ENCODE data around the gene COQ2. TPM values are rescaled to one million over a fixed set of nuclear protein-coding genes. Genes with fewer than 3 reads are reported as not detected.
A peak's percentile ranks its signal among the peaks of the same experiment; 100 is the strongest.

COQ2 gene
- total RNA-seq, 1 donor from 2014 or later: 9.5 TPM

DNA sequence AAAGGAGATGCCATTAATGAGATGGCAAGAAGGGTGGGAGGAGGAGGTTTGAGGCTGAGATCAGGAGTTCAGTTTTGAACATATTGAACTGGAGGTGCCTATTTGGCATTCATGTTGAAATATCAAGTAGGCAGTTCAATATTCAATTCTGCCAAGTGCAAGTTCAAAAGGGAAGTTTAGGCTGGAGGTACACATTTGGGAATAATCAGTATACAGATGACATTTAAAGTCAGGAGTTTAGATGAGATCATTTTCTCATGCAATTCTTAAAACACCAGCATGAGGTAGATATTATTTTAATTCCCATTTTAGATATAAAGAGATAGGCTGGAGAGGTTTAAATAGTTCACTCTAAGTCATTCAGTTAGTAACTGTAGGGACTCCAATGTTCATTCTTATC, 26.1 kb downstream of the COQ2 start:
- Histone ChIP-seq H3K4me3 (ENCODE audit: low read depth, low read length) (no peak overlapping the region), H3K36me3 (ENCODE audit: control insufficient read depth, insufficient read depth, low read length) (no peaks in the 10 kb centered on the region), H3K27me3 (ENCODE audit: control insufficient read depth, insufficient read depth, low read length) (no peaks in the 10 kb centered on the region)
- DNase-seq (ENCODE audit: low read depth): no peak
- FAIRE-seq: no peak
- TF ChIP-seq, protein P1, sequence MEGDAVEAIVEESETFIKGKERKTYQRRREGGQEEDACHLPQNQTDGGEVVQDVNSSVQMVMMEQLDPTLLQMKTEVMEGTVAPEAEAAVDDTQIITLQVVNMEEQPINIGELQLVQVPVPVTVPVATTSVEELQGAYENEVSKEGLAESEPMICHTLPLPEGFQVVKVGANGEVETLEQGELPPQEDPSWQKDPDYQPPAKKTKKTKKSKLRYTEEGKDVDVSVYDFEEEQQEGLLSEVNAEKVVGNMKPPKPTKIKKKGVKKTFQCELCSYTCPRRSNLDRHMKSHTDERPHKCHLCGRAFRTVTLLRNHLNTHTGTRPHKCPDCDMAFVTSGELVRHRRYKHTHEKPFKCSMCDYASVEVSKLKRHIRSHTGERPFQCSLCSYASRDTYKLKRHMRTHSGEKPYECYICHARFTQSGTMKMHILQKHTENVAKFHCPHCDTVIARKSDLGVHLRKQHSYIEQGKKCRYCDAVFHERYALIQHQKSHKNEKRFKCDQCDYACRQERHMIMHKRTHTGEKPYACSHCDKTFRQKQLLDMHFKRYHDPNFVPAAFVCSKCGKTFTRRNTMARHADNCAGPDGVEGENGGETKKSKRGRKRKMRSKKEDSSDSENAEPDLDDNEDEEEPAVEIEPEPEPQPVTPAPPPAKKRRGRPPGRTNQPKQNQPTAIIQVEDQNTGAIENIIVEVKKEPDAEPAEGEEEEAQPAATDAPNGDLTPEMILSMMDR (IDR thresholded peaks at IDR 0.05; ENCODE audit: insufficient read depth, low read length, severe bottlenecking): no peak

- FAIRE-seq: no peak
- TF ChIP-seq, protein P1 (IDR thresholded peaks at IDR 0.05; ENCODE audit: insufficient read depth, low read length, severe bottlenecking): no peak
- DNase-seq (ENCODE audit: low read depth): no peak
- H3K4me3 ChIP-seq (ENCODE audit: low read depth, low read length): no peak overlapping the region
- H3K36me3 ChIP-seq (ENCODE audit: control insufficient read depth, insufficient read depth, low read length): no peaks in the 10 kb centered on the region
- H3K27me3 ChIP-seq (ENCODE audit: control insufficient read depth, insufficient read depth, low read length): no peaks in the 10 kb centered on the region
Measured at GRCh38 chr4:83257811-83258210, 26.8 kb downstream of the COQ2 start.

- peak; percentile 12 for DNase-seq (ENCODE audit: low read depth)
- TF ChIP-seq, protein P1 (IDR thresholded peaks at IDR 0.05; ENCODE audit: insufficient read depth, low read length, severe bottlenecking): no peak
Measured at GRCh38 chr4:83255584-83255983, 29.0 kb downstream of the COQ2 start.

DNA sequence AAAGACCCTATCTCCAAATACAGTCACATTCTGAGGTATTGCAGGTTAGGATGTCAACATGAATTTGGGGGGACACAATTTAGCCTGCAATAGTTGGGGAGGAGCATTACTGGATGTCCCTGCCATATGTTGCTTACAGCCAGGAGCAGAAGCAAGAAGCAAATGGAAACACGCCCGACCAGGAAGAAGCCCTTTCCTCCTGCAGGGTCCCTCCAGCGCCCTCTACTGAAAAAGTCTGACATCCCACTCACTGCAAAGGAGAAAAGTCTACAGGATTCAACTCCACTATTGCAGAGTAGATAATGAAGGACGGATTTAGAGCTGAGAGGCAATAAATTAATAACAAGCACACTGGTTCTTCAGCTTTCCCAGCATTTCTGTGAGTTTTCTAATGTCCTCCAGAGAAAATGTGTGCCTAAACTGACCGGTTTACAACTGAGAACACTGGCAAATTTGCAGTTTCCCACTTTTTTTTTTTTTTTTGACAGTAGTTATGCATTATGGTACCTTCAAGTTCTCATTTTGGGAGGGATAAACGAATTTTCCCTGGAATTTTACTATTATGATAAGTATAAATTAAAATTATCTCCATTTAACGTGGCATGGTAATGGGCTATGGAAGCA, 31.7 kb downstream of the COQ2 start:
- TF ChIP-seq, protein P1 (IDR thresholded peaks at IDR 0.05; ENCODE audit: insufficient read depth, low read length, severe bottlenecking): peak; percentile 87
- H3K4me3 ChIP-seq (ENCODE audit: low read depth, low read length): no peak overlapping the region
- DNase-seq (ENCODE audit: low read depth): peak; percentile 66
- no peaks in the 10 kb centered on the region for H3K36me3 ChIP-seq (ENCODE audit: control insufficient read depth, insufficient read depth, low read length)
- FAIRE-seq: no peak
- no peaks in the 10 kb centered on the region for H3K27me3 ChIP-seq (ENCODE audit: control insufficient read depth, insufficient read depth, low read length)

More at GRCh38 chr4:83255584-83255983, 29.0 kb downstream of the COQ2 start:
- Histone ChIP-seq H3K36me3 (ENCODE audit: control insufficient read depth, insufficient read depth, low read length) (no peaks in the 10 kb centered on the region), H3K4me3 (ENCODE audit: low read depth, low read length) (no peak overlapping the region), H3K27me3 (ENCODE audit: control insufficient read depth, insufficient read depth, low read length) (no peaks in the 10 kb centered on the region)
- FAIRE-seq: no peak

DNA sequence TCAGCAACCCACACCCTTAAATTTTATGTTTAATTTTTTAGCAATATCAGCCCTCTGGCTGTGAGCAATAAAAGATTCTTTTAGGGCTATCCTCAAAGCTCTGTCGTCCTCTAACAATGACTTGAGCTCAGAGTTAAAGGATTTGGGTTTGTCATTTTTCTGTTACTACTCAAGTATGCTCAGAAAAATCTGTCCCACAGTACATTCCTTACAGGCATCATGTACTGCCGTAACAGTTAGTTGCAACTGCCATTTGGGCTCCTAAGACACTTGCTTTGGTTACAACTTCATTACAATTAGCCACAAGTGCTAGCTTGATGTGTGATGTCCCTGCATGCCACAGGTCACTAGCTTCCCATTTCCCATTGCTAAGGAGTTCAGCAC, 33.2 kb downstream of the COQ2 start:
- FAIRE-seq (no peak), DNase-seq (ENCODE audit: low read depth) (no peak)
- Histone ChIP-seq H3K27me3 (ENCODE audit: control insufficient read depth, insufficient read depth, low read length) (no peaks in the 10 kb centered on the region), H3K36me3 (ENCODE audit: control insufficient read depth, insufficient read depth, low read length) (no peaks in the 10 kb centered on the region), H3K4me3 (ENCODE audit: low read depth, low read length) (no peak overlapping the region)
- TF ChIP-seq, protein P1 (IDR thresholded peaks at IDR 0.05; ENCODE audit: insufficient read depth, low read length, severe bottlenecking): no peak
